HG02885 (cell line): ENCODE measurements around the gene MEST.
A peak's percentile ranks its signal among the peaks of the same experiment; 100 is the strongest.
"Not testable (repeated sequence)": the region's sequence is repeated elsewhere in the genome, so short reads cannot be mapped to it uniquely, and the experiment has no call there.

ENCODE experiments used
- ATAC-seq: cut with Tn5 transposase; IDR thresholded peaks from one replicate; pipeline ENCODE4 v1.9.1; 2021; ENCODE audit warnings: mild to moderate bottlenecking; ENCODE audit not compliant: unreplicated experiment, poor library complexity

MEST gene, protein sequence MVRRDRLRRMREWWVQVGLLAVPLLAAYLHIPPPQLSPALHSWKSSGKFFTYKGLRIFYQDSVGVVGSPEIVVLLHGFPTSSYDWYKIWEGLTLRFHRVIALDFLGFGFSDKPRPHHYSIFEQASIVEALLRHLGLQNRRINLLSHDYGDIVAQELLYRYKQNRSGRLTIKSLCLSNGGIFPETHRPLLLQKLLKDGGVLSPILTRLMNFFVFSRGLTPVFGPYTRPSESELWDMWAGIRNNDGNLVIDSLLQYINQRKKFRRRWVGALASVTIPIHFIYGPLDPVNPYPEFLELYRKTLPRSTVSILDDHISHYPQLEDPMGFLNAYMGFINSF

DNA sequence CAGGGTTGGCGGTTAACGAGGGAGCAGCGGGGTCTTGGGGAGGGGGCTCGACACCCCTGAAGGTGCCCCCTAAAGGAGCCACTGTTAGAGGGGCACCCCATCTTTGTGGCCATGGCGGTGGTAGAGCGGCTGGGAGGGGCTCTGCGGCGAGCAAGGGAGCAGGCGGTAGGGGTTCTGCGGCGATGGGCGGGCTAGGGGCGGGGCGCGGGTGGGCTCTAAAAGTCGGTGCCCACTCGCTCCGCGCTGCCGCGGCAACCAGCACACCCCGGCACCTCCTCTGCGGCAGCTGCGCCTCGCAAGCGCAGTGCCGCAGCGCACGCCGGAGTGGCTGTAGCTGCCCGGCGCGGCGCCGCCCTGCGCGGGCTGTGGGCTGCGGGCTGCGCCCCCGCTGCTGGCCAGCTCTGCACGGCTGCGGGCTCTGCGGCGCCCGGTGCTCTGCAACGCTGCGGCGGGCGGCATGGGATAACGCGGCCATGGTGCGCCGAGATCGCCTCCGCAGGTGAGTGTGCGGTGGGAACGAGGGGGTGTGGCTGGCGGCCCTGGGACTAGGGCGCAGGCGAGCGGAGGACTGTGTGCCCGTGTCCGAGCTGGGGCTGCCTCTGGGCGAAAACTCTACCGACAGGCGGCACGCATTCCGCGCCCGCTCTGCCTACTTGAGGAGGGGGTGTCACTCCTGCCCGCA is at the start of gene MEST:
MEST (plus strand) TSS at position 245 of the 682 bp plus-strand sequence; CDS start at position 474, 229 bp downstream.
- ATAC-seq, result no peak

DNA sequence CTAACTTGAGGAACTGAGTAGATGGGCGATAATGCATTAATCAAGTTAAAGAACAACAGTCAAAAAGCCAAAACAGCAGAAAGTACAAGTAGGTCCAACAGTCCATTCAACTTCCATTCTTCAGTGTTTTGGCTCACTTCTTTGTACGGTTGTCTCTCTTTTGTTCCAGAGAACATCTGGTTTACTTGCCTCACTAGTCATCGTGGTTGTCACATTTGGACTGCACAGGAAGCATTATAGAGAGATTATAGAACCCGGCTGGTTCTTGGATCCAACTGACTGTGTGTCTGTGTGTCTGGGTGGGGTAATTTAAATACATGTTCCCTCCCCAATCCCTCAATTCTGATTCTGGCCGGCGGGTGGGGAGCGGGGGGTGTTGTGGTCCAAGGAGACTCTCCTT is 49.3 kb upstream of the MEST start:
- no peak for ATAC-seq

DNA sequence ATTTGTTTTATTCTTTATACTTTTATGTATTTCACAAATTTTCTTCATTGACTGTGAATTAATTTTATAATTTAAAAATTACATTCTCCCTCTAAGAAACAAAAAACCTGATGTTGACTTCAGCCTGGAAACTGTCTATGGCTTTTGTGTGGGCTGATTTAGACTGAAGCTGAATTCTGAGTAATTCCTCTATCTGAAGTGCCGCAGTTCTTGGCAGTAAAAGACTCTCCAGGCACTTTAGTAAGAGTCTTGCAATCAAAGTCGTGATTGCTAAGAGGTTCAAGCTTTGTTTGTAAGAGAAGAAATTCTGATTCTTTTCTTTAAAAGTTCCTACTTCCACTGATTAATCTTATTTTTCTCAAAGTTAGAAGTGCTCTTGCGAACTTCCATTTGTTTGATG is 47.7 kb upstream of the MEST start:
- ATAC-seq, result no peak

DNA sequence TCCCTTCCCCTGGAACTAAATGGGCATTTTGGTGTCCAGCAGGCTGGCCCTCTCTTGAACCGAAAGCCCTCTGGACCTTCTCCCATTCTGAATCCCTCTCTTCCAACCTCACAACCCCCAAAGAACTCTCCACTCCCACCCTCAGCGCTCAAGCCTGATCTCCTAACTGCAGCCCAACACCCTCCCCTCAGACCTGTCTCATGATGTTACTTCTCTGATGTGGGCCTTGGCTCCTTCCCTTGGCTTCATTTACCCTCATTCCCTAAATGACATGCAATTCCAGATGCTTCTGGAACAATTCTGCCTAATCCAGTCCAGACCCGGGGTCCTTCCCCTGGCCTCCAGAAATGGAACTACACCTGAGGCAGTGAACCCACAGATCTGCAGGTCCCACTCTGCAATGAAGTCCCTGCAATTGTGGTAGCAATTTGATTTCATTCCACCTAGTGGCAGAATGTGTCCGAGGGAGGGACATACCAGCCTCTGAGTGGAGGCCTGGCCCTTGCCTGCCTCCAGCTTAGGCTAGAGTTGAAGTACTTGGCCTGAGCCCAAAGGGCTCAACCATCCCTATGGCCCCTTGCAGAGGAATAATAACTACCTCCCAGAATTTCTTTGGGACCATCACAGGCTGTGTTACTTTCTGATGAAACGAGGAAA is 47.0 kb upstream of the MEST start:
- no peak for ATAC-seq

DNA sequence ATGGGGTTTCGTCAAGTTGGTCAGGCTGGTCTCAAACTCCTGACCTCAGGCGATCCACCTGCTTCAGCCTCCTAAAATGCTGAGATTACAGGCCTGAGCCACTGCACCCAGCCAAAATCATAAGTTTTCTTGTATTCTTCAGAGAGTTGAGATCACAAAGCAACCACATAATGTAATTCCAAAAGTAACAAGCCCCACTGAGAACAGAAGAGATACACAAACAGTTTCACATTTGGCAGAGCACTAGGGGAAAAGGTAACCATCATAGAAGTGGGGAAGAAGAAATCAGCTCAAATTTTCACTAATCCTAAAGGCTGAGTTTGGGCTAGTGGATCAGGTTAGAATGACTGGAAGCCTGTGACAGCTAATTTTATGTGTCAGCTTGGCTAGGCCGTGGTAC is 45.6 kb upstream of the MEST start:
- no peak for ATAC-seq

DNA sequence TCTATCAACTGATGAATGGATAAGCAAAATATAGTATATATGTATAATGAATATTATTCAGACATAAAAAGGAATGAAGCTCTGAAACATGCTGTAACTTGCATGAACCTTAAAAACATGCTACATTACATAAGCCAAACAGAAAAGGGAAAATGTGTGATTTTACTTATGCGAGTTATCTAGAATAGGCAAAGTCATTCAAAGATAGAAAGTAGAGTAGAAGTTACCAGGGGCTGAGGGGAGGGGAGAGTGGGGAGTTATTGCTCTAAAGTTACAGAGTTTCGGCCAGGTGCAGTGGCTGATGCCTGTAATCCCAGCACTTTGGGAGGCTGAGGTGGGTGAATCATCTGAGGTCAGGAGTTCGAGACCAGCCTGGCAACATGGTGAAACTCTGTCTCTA is 40.5 kb upstream of the MEST start:
- ATAC-seq, result not testable (repeated sequence)

DNA sequence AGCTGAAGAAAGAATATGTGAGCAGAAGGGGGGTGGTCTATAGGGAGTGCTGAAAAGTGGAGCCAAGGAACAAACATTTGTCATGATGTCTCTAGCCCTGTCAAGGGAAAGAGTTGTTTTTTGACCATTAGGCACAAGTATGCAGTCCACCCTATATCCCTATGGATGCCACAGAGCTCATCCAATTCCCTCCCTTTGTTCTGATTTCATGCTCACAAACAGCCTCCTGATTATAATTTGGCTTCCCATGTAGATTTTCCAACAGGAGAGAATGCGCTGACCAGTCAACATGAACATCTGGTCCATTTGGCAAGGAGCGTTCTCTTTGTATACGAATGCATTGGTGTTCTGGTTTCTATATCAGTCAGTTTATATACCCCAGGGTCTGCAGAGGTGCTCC is 38.9 kb upstream of the MEST start:
- ATAC-seq, result no peak

DNA sequence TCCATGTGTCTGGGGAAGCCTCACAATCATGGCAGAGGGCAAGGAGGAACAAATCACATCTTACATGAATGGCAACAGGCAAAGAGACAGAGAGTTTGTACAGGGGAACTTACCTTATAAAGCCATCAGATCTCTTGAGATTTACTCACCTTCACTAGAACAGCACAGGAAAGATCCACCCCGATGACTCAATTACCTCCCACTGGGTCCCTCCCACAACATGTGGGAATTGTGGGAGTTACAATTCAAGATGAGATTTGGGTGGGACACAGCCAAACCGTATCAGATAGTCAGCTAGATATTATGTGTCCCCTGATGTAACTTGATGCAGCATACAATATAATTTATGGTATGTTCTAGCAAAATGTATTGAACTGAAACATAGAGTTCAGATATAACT is 36.9 kb upstream of the MEST start:
- no peak for ATAC-seq

DNA sequence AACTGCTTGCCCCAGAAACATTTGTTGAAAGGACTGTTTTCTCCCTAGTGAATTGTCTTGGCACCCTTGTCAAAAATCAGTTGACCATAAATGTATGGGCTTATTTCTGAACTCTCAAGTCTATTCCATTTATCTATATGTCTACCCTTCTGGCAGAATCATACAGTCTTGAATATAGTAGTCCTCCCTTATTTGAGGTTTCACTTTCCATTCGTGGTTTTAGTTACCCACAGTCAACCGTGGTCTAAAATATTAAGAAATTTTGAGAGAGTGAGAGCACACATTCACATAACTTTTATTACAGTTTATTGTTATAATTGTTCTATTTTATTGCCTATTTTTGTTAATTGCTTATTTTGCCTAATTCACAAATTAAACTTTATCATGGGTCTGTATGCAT is 33.6 kb upstream of the MEST start:
- ATAC-seq, result no peak

DNA sequence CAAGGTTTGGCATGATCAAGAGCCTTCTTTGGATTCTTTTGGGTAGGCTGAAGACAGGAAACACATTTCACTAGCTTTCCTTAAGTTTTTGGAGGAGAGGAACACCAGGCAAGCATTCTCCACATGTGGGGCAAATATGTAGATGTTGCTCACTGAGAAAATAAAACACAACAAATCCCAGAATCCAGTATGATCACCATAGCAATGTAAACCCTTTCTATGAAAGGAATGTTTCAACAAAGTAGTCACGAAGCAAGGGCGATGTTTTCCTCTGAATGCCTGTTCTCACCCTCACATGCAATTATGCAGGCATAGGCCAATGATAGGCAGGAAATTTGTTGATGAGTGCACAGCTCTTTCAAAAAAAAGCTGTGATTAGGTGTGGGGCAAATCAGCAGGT is 30.6 kb upstream of the MEST start:
- no peak for ATAC-seq

DNA sequence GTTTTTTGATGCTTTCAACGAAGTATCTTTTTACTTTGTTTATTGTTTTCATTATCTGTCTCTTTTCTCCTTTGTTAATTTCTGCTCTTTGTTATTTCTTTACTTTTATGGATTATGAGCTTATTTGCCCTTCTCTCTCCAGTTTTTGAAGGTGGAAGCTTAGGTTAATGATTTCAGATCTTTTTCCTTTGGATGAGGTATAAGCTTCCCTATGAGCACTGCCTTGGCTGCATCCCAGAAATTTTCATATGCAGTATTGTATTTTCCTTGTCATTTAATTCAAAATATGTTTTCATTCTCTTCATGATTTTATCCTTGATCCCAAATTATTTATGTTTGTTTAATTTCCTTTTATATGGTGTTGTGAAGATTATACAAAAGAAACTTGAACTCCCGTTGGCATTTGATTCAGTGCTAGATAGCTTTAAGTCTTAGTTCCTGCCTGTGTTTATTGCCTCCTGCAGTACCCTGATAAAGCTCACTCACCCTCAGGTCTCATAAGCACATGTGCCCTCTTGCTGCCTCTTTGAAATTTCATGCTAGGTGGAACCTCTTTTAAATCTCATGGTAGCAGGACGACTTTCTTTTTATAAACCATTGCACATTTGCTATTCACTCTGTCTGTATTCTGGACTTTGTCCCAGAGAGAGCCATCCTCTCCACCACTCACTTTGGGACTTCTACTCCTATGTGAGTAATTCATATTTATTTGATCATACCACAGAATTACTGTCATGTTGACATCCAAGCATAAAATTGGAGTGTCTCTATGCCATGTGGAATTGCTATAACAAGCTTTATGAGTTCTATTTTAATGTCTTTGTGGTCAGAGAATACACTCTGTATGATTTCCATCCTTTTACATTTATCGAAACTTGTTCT is 28.1 kb upstream of the MEST start:
- no peak for ATAC-seq

DNA sequence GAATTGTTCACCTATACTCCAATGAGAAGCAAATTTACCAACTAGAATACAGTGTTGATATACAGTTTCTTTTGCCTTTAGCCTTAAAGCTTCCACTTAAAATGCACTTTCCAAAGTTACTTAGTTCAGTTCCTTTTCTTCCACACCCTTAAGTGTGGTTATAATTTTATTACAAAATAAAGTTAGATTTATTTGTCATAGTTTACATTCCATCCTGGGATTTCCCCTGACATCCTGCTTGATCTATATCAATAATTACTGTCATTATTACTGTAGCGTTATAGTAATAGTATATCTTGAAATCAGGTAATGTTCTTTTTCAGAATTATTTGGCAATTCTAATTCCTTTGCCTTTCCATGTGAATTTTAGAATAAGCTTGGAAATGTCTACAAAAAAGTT is 23.3 kb upstream of the MEST start:
- no peak for ATAC-seq

DNA sequence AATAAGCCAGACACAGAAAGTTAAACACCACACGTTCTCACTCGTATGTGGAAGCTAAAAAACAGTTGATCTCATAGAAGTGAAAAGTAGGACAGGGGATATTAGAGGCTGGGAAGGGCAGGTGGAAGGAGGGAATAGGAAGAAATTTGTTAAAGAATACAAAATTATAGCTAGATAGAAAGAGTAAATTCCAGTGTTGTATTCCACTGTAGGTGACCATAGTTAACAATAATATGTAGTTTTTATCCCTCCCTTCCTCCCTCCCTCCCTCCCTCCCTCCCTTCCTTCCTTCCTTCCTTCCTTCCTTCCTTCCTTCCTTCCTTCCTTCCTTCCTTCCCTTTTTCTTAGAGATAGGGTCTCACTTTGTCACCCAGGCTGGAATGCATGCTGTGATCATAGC is 19.9 kb upstream of the MEST start:
- ATAC-seq, result no peak

DNA sequence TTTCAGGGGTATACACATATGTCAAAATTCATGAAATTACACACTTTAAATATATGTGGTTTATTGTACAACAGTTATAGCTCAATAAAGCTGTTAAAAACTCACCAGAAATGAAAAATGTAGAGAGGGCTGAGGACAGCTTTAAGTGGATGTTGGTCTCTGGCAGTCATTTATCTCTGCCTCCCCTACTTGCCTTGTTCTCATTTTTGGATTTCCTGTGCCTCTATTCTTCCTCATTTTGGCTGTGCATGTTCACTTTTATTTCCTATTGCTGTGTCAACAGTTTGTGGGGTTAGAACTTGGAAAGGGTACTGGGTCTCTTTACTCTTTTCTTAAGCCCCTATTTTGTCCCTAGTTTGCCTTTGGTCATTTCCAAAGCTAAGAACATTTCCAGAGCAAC is 18.6 kb upstream of the MEST start:
- no peak for ATAC-seq

DNA sequence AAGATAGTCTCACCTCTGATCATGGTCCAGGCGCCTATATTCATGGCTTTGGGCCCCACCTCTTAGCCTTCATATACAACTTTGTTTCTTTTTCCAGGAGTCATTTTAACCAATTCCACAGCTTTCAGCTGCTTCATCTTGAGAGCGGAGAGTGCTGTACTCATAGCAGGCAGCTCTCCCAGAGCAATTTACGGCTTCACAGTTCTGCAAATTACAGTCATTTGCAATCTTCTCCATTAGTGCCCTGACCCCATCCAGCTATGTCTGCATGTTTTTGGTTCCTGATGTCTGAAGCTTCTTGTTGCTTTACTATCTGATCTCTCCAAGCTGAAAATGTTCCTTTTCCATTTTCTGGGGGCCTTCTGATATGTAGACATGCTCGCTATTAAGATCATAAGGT is 18.0 kb upstream of the MEST start:
- no peak for ATAC-seq

DNA sequence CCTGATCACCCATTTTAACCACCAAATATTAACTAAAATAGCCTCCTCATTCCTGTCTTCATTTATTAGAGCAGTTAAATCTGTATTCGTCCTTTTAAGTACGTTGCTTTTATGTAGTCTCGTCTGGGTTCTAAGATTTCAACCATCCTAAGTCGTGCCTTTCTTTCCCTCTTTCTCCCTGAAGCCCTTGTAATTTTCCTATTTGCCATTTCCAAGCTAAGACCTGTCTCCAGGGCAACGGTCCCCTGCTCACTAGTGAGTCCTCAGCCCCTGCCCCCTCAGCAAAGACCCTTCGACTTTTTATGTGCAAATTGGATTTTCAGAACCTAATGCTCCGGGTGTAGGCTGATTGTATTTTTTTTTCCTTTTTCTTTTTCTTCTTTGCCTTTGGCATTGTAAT is 16.1 kb upstream of the MEST start:
- no peak for ATAC-seq

DNA sequence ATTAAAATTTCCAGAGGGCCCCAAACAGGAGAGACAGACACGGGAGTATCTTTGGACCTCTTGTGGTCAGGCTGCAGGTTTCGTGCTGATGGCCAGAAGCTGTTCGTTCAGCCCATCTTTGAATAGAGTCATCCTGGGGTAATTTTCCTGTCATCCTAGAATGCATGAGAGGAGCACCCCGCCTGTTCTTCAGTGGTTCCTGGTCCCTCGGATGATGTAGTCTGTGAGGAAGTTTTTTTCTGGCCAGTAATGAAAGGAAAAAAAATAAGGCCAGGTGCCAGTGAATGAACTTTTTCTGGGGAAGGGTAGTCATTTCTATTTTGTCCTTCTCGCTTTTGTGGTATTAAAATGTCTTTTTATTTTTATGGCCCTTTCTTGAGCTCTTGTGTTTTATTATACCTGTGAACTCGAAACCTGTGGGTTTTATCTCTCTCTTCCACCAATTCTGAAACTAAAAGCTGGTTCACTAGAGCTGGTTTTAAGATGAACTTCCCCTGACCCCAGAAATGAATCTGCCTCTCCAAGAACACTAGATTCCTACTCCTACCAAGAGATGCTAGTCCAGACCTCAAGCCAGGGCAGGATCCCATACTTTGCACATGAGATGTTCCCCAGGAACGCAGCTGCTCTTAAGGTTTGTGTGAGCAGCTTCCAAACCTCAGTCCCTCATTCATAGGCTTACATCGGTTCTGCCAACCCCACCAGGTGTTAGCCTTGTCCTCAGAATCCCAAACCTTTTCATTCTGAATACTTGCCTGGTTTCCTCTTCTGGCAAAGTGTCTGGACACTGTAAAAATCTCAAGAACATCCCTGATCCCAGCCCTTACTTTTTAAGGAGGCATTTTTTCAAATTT is 15.4 kb upstream of the MEST start:
- ATAC-seq, result peak; percentile 71

DNA sequence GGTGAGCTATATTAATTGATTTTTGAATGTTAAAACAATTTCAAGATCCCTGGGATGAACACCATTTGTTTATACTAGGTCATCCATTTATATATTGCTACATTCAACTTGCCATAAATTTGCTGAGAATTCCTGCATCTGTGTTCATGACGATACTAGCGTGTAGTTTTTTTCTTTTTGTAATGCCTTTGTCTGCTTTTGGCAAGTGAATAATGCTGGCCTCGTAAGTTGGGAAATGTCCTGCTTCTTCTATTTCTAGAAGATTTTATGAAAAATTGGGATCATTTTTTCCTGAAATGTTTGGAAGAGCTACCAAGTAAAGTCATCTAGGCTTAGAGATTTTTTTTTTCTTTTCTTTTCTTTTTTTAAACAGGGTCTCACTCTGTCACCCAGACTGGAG is 12.9 kb upstream of the MEST start:
- ATAC-seq, result no peak

DNA sequence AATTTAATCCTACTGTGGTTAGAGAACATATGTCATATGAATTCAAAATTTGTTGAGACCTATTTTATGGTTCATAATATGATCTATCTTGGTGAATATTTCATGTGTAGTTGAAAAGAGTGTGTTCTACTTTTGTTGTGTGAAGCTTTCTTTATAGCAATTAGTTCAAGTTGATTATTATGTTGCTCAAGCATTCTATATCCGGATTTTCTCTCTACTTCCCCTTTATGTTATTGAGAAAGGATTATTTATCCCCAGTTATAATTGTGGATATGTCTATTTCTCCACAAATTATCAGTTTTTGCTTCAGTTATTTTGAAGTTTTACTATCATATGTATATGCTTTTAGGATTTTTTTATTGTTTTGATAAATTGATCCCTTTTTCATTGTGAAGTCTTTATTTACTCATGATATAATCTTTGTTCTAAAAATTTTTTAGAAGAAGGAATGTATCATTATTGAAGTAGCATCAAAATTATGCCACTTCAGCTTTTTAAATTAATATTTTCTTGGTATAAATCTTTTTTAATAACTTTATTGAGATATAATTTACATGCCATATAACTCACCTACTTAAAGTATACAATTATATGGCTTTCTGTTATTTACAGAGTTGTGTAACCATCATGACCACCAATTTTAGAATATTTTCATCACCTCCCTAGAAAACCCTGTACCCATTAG is 12.0 kb upstream of the MEST start:
- no peak for ATAC-seq
